ENCODE measurements around the gene GALNT6. TPM values are rescaled to one million over a fixed set of nuclear protein-coding genes. Genes with fewer than 3 reads are reported as not detected.

Gene GALNT6
- total and polyA plus RNA-seq, 9 of the 15 experiments (the other 6 are each of a cell fraction or from before 2014, with no cell fraction given), result 1.5 to 8.6 (median 5.1) TPM

DNA sequence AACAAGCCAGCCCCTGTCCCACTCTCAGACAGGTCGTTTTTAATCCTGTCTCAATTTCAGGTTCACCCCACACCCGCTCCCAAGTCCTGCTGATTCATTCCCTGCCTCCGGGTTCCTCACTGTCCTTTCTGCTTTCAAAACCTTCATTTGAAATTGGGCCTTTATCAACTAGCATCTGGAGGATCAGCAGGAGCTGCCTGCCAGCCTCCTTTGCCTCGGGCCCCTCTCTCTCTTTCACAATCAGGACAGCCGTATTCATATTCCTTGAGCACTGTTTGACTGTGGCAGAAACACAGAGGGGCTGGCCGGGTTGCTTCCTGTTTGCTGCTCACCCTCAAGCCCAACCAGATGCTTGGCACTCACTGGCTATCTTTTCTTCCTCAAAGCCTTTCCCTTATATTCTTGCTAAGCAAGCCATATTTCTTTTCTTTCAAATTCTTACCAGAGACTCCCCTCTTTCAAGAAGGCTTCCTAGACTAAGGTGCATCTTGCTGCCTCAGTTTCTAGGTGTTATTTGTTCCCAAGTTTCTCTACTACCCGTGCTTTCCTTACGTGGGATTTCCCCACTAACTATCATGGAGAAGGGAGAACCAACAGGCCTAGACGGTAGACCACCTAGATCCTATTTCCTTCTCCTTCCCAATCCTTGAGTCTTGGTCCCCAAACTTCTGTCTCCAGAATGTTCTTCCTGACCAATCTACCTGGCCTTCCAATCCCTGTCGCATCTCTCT lies 3.0 kb downstream of the GALNT6 start (continued):
- no peak for TF ChIP-seq DMBX1 (CRISPR knock-in tag; IDR thresholded peaks at IDR 0.05; ENCODE audit: borderline replicate concordance)
- no peak for TF ChIP-seq U2AF1 (optimal IDR thresholded peaks at IDR 0.05; ENCODE audit: low read depth, low read length)
- no peak for TF ChIP-seq ZNF184 (CRISPR knock-in tag; IDR thresholded peaks at IDR 0.05)
- TF ChIP-seq HDAC2 (IDR thresholded peaks at IDR 0.05), result peak; percentile 45; the same call in 1 of the 2 replicates
- TF ChIP-seq, protein P1, sequence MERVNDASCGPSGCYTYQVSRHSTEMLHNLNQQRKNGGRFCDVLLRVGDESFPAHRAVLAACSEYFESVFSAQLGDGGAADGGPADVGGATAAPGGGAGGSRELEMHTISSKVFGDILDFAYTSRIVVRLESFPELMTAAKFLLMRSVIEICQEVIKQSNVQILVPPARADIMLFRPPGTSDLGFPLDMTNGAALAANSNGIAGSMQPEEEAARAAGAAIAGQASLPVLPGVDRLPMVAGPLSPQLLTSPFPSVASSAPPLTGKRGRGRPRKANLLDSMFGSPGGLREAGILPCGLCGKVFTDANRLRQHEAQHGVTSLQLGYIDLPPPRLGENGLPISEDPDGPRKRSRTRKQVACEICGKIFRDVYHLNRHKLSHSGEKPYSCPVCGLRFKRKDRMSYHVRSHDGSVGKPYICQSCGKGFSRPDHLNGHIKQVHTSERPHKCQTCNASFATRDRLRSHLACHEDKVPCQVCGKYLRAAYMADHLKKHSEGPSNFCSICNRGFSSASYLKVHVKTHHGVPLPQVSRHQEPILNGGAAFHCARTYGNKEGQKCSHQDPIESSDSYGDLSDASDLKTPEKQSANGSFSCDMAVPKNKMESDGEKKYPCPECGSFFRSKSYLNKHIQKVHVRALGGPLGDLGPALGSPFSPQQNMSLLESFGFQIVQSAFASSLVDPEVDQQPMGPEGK (CRISPR knock-in tag; IDR thresholded peaks at IDR 0.05; ENCODE audit: borderline replicate concordance), result no peak
- TF ChIP-seq CHD2 (IDR thresholded peaks at IDR 0.05; ENCODE audit: low read depth, low read length), result no peak
- TF ChIP-seq ERF (CRISPR knock-in tag; IDR thresholded peaks at IDR 0.05), result no peak
- peak; percentile 49 for TF ChIP-seq MEIS2 (IDR thresholded peaks at IDR 0.05; ENCODE audit: partially characterized antibody)
- TF ChIP-seq, protein P2, sequence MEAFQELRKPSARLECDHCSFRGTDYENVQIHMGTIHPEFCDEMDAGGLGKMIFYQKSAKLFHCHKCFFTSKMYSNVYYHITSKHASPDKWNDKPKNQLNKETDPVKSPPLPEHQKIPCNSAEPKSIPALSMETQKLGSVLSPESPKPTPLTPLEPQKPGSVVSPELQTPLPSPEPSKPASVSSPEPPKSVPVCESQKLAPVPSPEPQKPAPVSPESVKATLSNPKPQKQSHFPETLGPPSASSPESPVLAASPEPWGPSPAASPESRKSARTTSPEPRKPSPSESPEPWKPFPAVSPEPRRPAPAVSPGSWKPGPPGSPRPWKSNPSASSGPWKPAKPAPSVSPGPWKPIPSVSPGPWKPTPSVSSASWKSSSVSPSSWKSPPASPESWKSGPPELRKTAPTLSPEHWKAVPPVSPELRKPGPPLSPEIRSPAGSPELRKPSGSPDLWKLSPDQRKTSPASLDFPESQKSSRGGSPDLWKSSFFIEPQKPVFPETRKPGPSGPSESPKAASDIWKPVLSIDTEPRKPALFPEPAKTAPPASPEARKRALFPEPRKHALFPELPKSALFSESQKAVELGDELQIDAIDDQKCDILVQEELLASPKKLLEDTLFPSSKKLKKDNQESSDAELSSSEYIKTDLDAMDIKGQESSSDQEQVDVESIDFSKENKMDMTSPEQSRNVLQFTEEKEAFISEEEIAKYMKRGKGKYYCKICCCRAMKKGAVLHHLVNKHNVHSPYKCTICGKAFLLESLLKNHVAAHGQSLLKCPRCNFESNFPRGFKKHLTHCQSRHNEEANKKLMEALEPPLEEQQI (IDR thresholded peaks at IDR 0.05), result no peak
- TF ChIP-seq KDM4B (IDR thresholded peaks at IDR 0.05; ENCODE audit: borderline replicate concordance in 2 of 2, low read depth in 1 of 2), result no peak
- peak; percentile 89 for TF ChIP-seq DPF2 (IDR thresholded peaks at IDR 0.05)
- TF ChIP-seq ZNF224 (CRISPR knock-in tag; IDR thresholded peaks at IDR 0.05), result no peak
- TF ChIP-seq, protein P3, sequence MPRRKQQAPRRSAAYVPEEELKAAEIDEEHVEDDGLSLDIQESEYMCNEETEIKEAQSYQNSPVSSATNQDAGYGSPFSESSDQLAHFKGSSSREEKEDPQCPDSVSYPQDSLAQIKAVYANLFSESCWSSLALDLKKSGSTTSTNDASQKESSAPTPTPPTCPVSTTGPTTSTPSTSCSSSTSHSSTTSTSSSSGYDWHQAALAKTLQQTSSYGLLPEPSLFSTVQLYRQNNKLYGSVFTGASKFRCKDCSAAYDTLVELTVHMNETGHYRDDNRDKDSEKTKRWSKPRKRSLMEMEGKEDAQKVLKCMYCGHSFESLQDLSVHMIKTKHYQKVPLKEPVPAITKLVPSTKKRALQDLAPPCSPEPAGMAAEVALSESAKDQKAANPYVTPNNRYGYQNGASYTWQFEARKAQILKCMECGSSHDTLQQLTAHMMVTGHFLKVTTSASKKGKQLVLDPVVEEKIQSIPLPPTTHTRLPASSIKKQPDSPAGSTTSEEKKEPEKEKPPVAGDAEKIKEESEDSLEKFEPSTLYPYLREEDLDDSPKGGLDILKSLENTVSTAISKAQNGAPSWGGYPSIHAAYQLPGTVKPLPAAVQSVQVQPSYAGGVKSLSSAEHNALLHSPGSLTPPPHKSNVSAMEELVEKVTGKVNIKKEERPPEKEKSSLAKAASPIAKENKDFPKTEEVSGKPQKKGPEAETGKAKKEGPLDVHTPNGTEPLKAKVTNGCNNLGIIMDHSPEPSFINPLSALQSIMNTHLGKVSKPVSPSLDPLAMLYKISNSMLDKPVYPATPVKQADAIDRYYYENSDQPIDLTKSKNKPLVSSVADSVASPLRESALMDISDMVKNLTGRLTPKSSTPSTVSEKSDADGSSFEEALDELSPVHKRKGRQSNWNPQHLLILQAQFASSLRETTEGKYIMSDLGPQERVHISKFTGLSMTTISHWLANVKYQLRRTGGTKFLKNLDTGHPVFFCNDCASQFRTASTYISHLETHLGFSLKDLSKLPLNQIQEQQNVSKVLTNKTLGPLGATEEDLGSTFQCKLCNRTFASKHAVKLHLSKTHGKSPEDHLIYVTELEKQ (CRISPR knock-in tag; IDR thresholded peaks at IDR 0.05), result no peak
- TF ChIP-seq NCOR1 (IDR thresholded peaks at IDR 0.05), result peak; percentile 48; the same call in 1 of the 2 replicates
- TF ChIP-seq, protein P4, sequence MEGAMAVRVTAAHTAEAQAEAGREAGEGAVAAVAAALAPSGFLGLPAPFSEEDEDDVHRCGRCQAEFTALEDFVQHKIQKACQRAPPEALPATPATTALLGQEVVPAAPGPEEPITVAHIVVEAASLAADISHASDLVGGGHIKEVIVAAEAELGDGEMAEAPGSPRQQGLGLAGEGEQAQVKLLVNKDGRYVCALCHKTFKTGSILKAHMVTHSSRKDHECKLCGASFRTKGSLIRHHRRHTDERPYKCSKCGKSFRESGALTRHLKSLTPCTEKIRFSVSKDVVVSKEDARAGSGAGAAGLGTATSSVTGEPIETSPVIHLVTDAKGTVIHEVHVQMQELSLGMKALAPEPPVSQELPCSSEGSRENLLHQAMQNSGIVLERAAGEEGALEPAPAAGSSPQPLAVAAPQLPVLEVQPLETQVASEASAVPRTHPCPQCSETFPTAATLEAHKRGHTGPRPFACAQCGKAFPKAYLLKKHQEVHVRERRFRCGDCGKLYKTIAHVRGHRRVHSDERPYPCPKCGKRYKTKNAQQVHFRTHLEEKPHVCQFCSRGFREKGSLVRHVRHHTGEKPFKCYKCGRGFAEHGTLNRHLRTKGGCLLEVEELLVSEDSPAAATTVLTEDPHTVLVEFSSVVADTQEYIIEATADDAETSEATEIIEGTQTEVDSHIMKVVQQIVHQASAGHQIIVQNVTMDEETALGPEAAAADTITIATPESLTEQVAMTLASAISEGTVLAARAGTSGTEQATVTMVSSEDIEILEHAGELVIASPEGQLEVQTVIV (CRISPR knock-in tag; IDR thresholded peaks at IDR 0.05; ENCODE audit: borderline replicate concordance), result no peak
- TF ChIP-seq SOX6 (IDR thresholded peaks at IDR 0.05), result peak; percentile 55; the same call in 1 of the 2 replicates
- TF ChIP-seq ZSCAN29 (IDR thresholded peaks at IDR 0.05), result no peak
- TF ChIP-seq TARDBP (IDR thresholded peaks at IDR 0.05), result no peak; the same call in 1 of the 2 replicates
- no peak for TF ChIP-seq ZNF644 (tag; IDR thresholded peaks at IDR 0.05; ENCODE audit: low read depth)
